ENCODE data around the gene RPL10A.
"Not testable (repeated sequence)": the region's sequence is repeated elsewhere in the genome, so short reads cannot be mapped to it uniquely, and the experiment has no call there.

Gene RPL10A

DNA sequence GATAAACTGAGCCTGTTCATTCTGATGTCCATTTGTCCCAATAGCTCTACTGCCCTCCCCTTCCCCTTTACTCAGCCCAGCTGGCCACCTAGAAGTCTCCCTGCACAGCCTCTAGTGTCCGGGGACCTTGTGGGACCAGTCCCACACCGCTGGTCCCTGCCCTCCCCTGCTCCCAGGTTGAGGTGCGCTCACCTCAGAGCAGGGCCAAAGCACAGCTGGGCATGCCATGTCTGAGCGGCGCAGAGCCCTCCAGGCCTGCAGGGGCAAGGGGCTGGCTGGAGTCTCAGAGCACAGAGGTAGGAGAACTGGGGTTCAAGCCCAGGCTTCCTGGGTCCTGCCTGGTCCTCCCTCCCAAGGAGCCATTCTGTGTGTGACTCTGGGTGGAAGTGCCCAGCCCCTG is 40.8 kb upstream of the RPL10A start:
- Histone ChIP-seq H3K36me3 (peaks cover 3% of the 10 kb centered on the region), H3K27me3 (no peaks in the 10 kb centered on the region), H3K4me3 (ENCODE audit: low read depth, low read length) (no peak overlapping the region), H3K4me1 (no peaks in the 10 kb centered on the region), H3K9me3 (no peaks in the 10 kb centered on the region)
- TF ChIP-seq, protein P1, sequence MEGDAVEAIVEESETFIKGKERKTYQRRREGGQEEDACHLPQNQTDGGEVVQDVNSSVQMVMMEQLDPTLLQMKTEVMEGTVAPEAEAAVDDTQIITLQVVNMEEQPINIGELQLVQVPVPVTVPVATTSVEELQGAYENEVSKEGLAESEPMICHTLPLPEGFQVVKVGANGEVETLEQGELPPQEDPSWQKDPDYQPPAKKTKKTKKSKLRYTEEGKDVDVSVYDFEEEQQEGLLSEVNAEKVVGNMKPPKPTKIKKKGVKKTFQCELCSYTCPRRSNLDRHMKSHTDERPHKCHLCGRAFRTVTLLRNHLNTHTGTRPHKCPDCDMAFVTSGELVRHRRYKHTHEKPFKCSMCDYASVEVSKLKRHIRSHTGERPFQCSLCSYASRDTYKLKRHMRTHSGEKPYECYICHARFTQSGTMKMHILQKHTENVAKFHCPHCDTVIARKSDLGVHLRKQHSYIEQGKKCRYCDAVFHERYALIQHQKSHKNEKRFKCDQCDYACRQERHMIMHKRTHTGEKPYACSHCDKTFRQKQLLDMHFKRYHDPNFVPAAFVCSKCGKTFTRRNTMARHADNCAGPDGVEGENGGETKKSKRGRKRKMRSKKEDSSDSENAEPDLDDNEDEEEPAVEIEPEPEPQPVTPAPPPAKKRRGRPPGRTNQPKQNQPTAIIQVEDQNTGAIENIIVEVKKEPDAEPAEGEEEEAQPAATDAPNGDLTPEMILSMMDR (IDR thresholded peaks at IDR 0.05; ENCODE audit: low read depth, low read length), result no peak
- no peak for DNase-seq

DNA sequence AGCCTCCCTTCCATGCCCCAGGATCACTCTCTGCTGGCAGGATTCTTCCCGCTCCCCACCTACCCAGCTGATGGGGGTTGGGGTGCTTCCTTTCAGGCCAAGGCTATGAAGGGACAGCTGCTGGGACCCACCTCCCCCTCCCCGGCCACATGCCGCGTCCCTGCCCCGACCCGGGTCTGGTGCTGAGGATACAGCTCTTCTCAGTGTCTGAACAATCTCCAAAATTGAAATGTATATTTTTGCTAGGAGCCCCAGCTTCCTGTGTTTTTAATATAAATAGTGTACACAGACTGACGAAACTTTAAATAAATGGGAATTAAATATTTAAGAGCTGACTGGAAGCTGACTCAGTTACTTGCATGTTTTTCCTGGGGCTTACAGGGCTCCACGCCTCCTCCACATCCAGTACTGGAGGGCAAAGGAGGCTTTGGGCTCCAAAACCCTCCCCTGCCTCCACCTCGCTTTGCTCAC is 40.3 kb upstream of the RPL10A start:
- peaks cover 3% of the 10 kb centered on the region for H3K36me3 ChIP-seq
- no peaks in the 10 kb centered on the region for H3K27me3 ChIP-seq
- H3K4me3 ChIP-seq (ENCODE audit: low read depth, low read length), result no peak overlapping the region

DNA sequence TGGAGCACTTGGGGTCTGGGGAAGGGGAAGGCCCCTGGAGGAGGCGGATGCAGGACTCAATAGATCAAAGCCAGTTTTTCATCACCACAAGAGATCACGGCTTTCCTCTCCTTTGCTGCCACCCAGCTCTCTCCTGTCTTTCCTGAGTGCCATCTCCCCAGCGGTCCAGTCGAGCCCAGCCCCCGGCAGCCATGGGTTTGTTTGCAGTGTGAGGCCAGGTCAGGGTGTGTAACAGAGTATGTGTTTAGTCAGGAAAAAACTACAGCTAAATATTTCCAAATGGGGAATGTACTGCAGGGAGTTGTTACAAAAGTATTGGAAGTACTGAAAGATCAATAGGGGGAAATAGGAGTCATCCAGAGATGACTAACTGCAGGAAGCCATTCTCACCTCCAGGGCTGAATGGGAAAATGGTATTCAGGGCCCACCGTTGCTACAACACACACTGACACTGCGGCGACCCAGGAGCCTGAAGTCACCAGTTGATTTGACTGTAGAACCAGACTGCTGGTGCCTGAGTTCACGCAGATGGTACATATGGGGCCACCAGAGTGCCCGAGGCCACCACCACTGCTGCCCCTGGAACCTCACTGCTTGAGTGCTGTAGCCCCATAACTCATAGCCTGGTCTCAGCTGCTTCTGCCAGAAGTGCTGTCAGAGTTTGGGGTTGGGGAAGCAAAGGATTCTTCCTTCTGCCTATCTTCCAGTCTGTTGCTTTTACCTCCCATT is 39.6 kb upstream of the RPL10A start:
- H3K9me3 ChIP-seq, result no peaks in the 10 kb centered on the region
- no peaks in the 10 kb centered on the region for H3K4me1 ChIP-seq
- no peaks in the 10 kb centered on the region for H3K27me3 ChIP-seq
- no peak for DNase-seq
- no peak overlapping the region for H3K4me3 ChIP-seq (ENCODE audit: low read depth, low read length)
- H3K36me3 ChIP-seq, result peaks cover 3% of the 10 kb centered on the region
- TF ChIP-seq, protein P1 (IDR thresholded peaks at IDR 0.05; ENCODE audit: low read depth, low read length), result no peak

More for the DNA sequence above, 40.3 kb upstream of the RPL10A start:
- TF ChIP-seq, protein P1 (IDR thresholded peaks at IDR 0.05; ENCODE audit: low read depth, low read length), result no peak
- no peaks in the 10 kb centered on the region for H3K4me1 ChIP-seq
- no peak for DNase-seq
- H3K9me3 ChIP-seq, result no peaks in the 10 kb centered on the region

DNA sequence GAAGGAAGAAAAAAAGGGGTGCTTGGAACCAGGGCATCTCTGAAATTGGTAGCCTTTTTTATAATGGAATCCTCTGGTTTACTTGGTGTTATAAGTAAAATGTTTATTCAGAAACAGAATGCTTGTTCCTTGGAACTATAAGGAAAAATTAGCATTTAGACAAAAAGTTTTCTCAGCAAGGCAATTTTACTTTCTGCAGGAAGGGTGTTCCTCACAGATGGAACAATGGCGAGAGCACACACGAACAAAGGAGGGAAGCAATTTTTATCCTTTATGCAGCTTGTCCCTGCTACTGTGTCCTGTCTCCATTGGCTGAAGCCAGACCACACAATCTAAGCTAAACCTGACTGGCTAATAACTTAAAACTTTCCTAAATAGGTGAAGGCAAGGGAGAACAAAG is 38.7 kb upstream of the RPL10A start:
- TF ChIP-seq, protein P1 (IDR thresholded peaks at IDR 0.05; ENCODE audit: low read depth, low read length), result no peak
- no peaks in the 10 kb centered on the region for H3K4me1 ChIP-seq
- no peaks in the 10 kb centered on the region for H3K27me3 ChIP-seq
- H3K4me3 ChIP-seq (ENCODE audit: low read depth, low read length), result no peak overlapping the region
- no peaks in the 10 kb centered on the region for H3K9me3 ChIP-seq
- H3K36me3 ChIP-seq, result peaks cover 3% of the 10 kb centered on the region
- DNase-seq, result no peak

DNA sequence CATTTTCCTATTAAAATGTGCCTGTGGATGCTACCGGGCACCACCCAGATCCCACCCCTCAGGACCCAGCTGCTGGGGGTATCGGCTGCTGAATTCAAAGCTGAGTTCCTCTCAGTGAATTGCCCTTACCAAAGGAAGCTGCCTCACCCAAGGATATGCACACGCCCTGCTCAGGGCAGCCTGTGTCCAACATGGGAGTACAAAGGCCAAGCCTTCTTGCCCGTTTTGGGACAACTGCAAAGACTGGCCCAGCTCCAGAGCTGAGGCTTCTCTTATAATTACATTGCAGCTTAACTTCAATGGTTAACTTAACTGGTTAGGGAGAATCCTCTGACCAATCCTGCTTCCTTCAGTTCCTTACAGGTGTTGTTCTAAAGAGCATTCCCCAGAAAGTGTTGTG is 35.9 kb upstream of the RPL10A start:
- Histone ChIP-seq H3K36me3 (no peaks in the 10 kb centered on the region), H3K27me3 (no peaks in the 10 kb centered on the region), H3K4me3 (ENCODE audit: low read depth, low read length) (no peak overlapping the region), H3K9me3 (no peaks in the 10 kb centered on the region), H3K4me1 (no peaks in the 10 kb centered on the region)
- TF ChIP-seq, protein P1 (IDR thresholded peaks at IDR 0.05; ENCODE audit: low read depth, low read length), result no peak
- DNase-seq, result no peak

DNA sequence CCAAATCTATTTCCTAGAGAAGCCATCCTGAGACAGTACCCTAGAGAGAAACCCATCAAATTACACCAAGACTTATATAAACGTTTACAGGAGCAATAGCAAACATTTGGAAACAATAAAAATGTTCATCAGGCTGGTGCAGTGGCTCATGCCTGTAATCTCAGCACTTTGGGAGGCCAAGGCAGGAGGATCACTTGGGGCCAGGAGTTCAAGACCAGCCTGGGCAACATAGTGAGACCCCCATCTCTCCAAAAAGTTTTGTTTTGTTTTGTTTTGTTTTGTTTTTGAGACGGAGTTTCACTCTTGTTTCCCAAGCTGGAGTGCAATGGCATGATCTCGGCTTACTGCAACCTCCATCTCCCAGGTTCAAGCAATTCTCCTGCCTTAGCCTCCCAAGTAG is 35.5 kb upstream of the RPL10A start:
- DNase-seq, H3K9me3 ChIP-seq, H3K4me1 ChIP-seq: not testable (repeated sequence)

More for the DNA sequence above, 35.5 kb upstream of the RPL10A start:
- not testable (repeated sequence) for H3K27me3 ChIP-seq; H3K36me3 ChIP-seq; H3K4me3 ChIP-seq (ENCODE audit: low read depth, low read length)
